OCI-LY3 (cell line): ENCODE measurements around the gene UCP2.

Experiments used
- H2AFZ ChIP-seq: fragments of 200-600, 300-600 bp; shearing (Covaris generic); 2 replicates; pipeline ENCODE4 v1.6.0; 2014; ENCODE audit warnings: antibody characterized with exemption, low read depth, low read length
- H3K27ac ChIP-seq: fragments of 200-600, 300-600 bp; sonication (generic); 2 replicates; pipeline ENCODE4 v1.5.1; 2014; ENCODE audit warnings: mild to moderate bottlenecking, low read length, moderate library complexity, mixed read lengths
- H3K27me3 ChIP-seq: fragments of 200-600, 300-600 bp; sonication (generic); 2 replicates; pipeline ENCODE4 v1.6.1; 2014; ENCODE audit warnings: low read depth, low read length, mixed read lengths
- H3K36me3 ChIP-seq: fragments of 200-600, 300-600 bp; sonication (generic); replicated peaks from 2 replicates; pipeline ENCODE3; 2014; ENCODE audit warnings: low read depth, low read length, mixed read lengths
- H3K4me1 ChIP-seq: fragments of 300-600, 200-600 bp; sonication (generic); 2 replicates; pipeline ENCODE4 v1.6.1; 2014; ENCODE audit warnings: low read length, mixed read lengths
- H3K4me2 ChIP-seq: fragments of 200-600, 300-600 bp; sonication (generic); 2 replicates; pipeline ENCODE4 v1.6.1; 2014; ENCODE audit warnings: low read length, mixed read lengths
- H3K4me3 ChIP-seq: fragments of 300-600, 200-600 bp; sonication (generic); 2 replicates; pipeline ENCODE4 v1.5.1; 2014; ENCODE audit warnings: antibody characterized with exemption, mild to moderate bottlenecking, low read length, moderate library complexity
- H3K79me2 ChIP-seq: fragments of 300-600, 200-600 bp; shearing (Covaris generic); 2 replicates; pipeline ENCODE4 v1.6.1; 2014; ENCODE audit warnings: mild to moderate bottlenecking, low read length, mixed read lengths
- H3K9ac ChIP-seq: fragments of 300-600, 200-600 bp; shearing (Covaris generic); 2 replicates; pipeline ENCODE4 v1.6.0; 2014; ENCODE audit warnings: mild to moderate bottlenecking, low read length, moderate library complexity
- H3K9me3 ChIP-seq: fragments of 200-600, 300-600 bp; shearing (Covaris generic); 2 replicates; pipeline ENCODE4 v1.6.1; 2014; ENCODE audit warnings: low read length, mixed read lengths; ENCODE audit not compliant: insufficient read depth
- H4K20me1 ChIP-seq: fragments of 200-600, 300-600 bp; sonication (generic); 2 replicates; pipeline ENCODE4 v1.6.1; 2016; ENCODE audit warnings: low read length, mixed read lengths; ENCODE audit not compliant: insufficient read depth
- EZH2phosphoT487 ChIP-seq: fragments of 200-600 bp; shearing (Covaris generic); IDR thresholded peaks from 2 replicates; pipeline ENCODE4 v1.6.1; 2018; ENCODE audit warnings: antibody characterized with exemption, mixed run types, low read depth
- TF ChIP-seq, protein P1 (sequence below): fragments of 200-600, 300-600 bp; sonication (generic); IDR thresholded peaks from 2 replicates; pipeline ENCODE4 v1.5.1; 2014; ENCODE audit warnings: antibody characterized with exemption, low read length, low read depth

Gene UCP2

DNA sequence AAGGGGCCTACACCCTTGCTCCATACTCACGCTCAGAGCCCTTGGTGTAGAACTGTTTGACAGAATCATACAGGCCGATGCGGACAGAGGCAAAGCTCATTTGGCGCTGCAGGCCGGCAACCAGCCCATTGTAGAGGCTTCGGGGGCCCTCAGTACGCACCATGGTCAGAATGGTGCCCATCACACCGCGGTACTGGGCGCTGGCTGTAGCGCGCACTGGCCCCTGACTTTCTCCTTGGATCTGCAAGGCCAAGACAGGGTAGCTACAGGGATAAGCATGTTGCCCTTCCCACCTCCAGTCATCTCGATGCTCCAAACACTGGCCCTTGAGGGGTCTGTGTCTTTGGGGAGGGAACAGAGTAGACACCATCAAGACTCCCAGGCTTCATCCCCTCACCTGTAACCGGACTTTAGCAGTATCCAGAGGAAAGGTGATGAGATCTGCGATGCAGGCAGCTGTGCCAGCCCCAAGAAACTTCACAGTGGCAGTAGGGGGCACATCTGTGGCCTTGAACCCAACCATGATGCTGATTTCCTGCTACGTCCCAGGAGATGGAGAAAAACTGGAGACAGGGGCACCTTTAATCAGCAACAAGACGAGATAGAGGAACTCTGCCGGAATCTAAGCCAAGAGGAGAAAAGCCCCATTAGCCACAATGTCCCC is 4.7 kb downstream of the UCP2 start:
- peaks cover 72% of the 10 kb centered on the region for H4K20me1 ChIP-seq
- H3K9me3 ChIP-seq = no peaks in the 10 kb centered on the region
- H3K27ac ChIP-seq = peak overlapping the region; percentile 95
- H3K4me2 ChIP-seq = no peak overlapping the region
- H3K9ac ChIP-seq = no peak overlapping the region
- H3K36me3 ChIP-seq = peaks cover 84% of the 10 kb centered on the region
- H2AFZ ChIP-seq = no peak overlapping the region
- no peaks in the 10 kb centered on the region for H3K27me3 ChIP-seq
- peaks cover 55% of the 10 kb centered on the region for H3K79me2 ChIP-seq
- no peak overlapping the region for H3K4me3 ChIP-seq
- TF ChIP-seq, protein P1, sequence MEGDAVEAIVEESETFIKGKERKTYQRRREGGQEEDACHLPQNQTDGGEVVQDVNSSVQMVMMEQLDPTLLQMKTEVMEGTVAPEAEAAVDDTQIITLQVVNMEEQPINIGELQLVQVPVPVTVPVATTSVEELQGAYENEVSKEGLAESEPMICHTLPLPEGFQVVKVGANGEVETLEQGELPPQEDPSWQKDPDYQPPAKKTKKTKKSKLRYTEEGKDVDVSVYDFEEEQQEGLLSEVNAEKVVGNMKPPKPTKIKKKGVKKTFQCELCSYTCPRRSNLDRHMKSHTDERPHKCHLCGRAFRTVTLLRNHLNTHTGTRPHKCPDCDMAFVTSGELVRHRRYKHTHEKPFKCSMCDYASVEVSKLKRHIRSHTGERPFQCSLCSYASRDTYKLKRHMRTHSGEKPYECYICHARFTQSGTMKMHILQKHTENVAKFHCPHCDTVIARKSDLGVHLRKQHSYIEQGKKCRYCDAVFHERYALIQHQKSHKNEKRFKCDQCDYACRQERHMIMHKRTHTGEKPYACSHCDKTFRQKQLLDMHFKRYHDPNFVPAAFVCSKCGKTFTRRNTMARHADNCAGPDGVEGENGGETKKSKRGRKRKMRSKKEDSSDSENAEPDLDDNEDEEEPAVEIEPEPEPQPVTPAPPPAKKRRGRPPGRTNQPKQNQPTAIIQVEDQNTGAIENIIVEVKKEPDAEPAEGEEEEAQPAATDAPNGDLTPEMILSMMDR = no peak
- no peak for TF ChIP-seq EZH2phosphoT487
- H3K4me1 ChIP-seq = peaks cover 38% of the 10 kb centered on the region

DNA sequence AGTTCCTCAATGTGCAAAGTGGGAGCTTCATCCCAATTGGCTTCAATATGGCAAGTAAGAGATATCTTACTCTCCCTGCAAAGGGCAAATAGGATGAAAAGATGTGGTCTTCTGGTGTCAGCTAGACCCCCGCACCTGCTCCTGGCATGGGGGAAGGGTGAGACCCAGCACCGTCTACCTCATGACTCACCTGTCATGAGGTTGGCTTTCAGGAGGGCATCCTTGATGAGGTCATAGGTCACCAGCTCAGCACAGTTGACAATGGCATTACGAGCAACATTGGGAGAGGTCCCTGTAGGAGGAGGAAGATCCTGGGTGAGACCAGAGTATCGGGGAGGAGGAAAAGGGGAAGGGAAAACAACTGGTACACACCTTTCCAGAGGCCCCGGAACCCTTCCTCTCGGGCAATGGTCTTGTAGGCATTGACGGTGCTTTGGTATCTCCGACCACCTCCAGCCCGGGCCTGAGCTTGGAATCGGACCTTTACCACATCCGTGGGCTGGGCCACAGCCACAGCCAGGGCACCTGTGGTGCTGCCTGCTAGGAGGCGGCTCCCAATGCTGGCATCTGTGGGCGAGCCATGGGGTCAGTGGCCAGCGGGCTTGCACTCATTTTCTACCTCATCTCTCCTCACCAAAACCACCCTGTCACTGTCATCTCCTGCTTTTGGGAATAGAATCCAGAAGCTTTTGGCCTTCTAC is 6.0 kb downstream of the UCP2 start:
- Histone ChIP-seq H3K4me2 (no peak overlapping the region), H3K4me1 (peaks cover 44% of the 10 kb centered on the region)

DNA sequence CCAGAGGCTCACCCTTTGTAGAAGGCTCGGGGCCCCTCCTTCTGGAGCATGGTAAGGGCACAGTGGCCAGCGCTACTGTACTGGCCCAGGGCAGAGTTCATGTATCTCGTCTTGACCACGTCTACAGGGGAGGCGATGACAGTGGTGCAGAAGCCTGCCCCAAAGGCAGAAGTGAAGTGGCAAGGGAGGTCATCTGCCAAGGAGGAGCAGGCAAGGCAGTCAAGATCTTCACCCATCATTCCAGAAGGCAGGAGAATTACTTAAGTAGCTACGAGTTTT is 7.2 kb downstream of the UCP2 start:
- Histone ChIP-seq H3K9ac (no peak overlapping the region), H3K79me2 (peaks cover 30% of the 10 kb centered on the region), H3K9me3 (no peaks in the 10 kb centered on the region), H4K20me1 (peaks cover 77% of the 10 kb centered on the region), H3K27ac (no peak overlapping the region), H3K27me3 (no peaks in the 10 kb centered on the region), H3K36me3 (peaks cover 67% of the 10 kb centered on the region), H3K4me2 (no peak overlapping the region), H2AFZ (no peak overlapping the region), H3K4me1 (peaks cover 48% of the 10 kb centered on the region), H3K4me3 (no peak overlapping the region)
- no peak for TF ChIP-seq EZH2phosphoT487
- TF ChIP-seq, protein P1 = no peak

More for the DNA sequence above, 6.0 kb downstream of the UCP2 start:
- Histone ChIP-seq H3K36me3 (peaks cover 79% of the 10 kb centered on the region), H2AFZ (no peak overlapping the region), H4K20me1 (peaks cover 82% of the 10 kb centered on the region), H3K79me2 (peaks cover 42% of the 10 kb centered on the region), H3K4me3 (no peak overlapping the region), H3K27me3 (no peaks in the 10 kb centered on the region), H3K9me3 (no peaks in the 10 kb centered on the region), H3K9ac (no peak overlapping the region), H3K27ac (no peak overlapping the region)
- TF ChIP-seq, protein P1 = no peak
- TF ChIP-seq EZH2phosphoT487 = no peak

DNA sequence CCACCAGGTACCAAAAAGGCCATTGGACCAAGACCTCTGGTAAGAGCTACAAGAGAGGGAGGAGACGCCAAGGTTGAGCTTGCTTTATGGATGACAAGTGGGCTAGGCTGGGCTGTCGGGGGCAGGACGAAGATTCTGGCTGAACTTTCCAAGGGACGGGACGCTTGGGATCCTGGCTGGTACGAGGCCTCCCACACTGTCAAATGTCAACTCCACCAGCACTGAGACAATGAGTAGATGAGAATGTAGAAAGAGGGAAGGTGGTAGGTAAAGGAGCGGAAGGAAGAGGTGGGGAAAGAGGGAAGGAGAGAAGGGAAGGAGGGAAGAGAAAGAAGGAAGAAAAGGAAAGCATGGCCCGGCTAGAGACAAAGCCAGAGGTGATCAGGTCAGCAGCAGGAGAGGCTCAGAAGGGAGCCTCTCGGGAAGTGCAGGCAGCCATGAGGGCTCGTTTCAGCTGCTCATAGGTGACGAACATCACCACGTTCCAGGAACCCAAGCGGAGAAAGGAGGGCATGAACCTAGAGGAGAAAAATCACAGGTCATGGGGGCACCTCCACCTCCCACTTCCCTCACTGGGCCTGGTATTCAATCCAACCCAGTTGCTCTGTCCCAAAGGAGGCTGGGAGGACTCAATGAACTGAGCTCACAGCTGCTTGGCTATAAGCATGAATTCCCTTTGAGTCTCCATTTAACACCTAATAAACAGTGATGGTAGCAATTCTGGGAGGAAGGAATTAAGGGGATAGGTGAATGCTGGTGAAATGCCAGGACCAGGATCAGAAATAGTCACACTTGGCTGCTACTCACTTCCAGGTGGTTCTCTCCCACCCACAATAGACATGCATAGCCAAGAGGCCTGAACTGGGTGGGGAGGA is 7.8 kb downstream of the UCP2 start:
- Histone ChIP-seq H2AFZ (no peak overlapping the region), H3K9ac (no peak overlapping the region), H3K4me1 (peaks cover 48% of the 10 kb centered on the region), H3K79me2 (peaks cover 27% of the 10 kb centered on the region), H3K27me3 (no peaks in the 10 kb centered on the region), H3K4me3 (no peak overlapping the region), H3K36me3 (peaks cover 64% of the 10 kb centered on the region), H4K20me1 (peaks cover 75% of the 10 kb centered on the region), H3K9me3 (no peaks in the 10 kb centered on the region), H3K27ac (peak overlapping the region; percentile 15; the same call in 1 of the 2 replicates), H3K4me2 (no peak overlapping the region)
- TF ChIP-seq, protein P1 = no peak
- no peak for TF ChIP-seq EZH2phosphoT487
